Caco-2 (cell line): Measurements from ENCODE around the gene SYVN1. TPM values are rescaled to one million over a fixed set of nuclear protein-coding genes. Genes with fewer than 3 reads are reported as not detected.

Experiments
- BruUV-seq: library from RNA; stranded (reverse); fragments of 400-500 nt; replicated peaks from 2 replicates; lab custom pipeline; 2021; lab: Mats Ljungman, UMichigan
- CTCF ChIA-PET: fragments of 300-600 bp; sonication (Branson Sonifier 250); formaldehyde crosslinking; loops from one replicate; lab custom pipeline; 2022; ENCODE audit warnings: antibody characterized with exemption; lab: Charles Lee
- POLR2A ChIA-PET: fragments of 300-600 bp; sonication (Branson Sonifier 250); formaldehyde crosslinking; loops from one replicate; lab custom pipeline; 2022; ENCODE audit warnings: antibody characterized with exemption; lab: Charles Lee
- DNase-seq, 2 experiments: peaks; one replicate each; pipeline versions ENCODE4 v3.0.0 to v3.0.0-alpha.2; 2020 to 2022
- H3K27me3 ChIP-seq: replicated peaks from 2 replicates; pipeline ENCODE4 v1.6.0; 2011; ENCODE audit warnings: low read length; ENCODE audit not compliant: control insufficient read depth, insufficient read depth
- H3K36me3 ChIP-seq: 2 replicates; pipeline ENCODE4 v1.5.1; 2011; ENCODE audit warnings: low read length; ENCODE audit not compliant: control insufficient read depth, insufficient read depth
- H3K4me1 ChIP-seq: fragments of 250-450 bp; sonication (Bioruptor Pico); 2 replicates; pipeline ENCODE4 v1.5.1; 2020; ENCODE audit warnings: mild to moderate bottlenecking
- H3K4me3 ChIP-seq: 2 replicates; pipeline ENCODE4 v1.5.1; 2011; ENCODE audit warnings: low read depth, mild to moderate bottlenecking, control low read depth, low read length
- H3K9me3 ChIP-seq: fragments of 250-450 bp; sonication (Bioruptor Pico); 2 replicates; pipeline ENCODE4 v1.5.1; 2020; ENCODE audit warnings: mild to moderate bottlenecking, moderate library complexity
- H3K27ac Mint-ChIP-seq: one replicate; pipeline ENCODE4 v1.8.0; 2022; ENCODE audit warnings: mixed read lengths; ENCODE audit not compliant: unreplicated experiment
- H3K27me3 Mint-ChIP-seq: one replicate; pipeline ENCODE4 v1.8.0; 2022; ENCODE audit warnings: mixed read lengths; ENCODE audit not compliant: insufficient read depth, unreplicated experiment
- H3K36me3 Mint-ChIP-seq: one replicate; pipeline ENCODE4 v1.8.0; 2022; ENCODE audit warnings: mild to moderate bottlenecking, mixed read lengths; ENCODE audit not compliant: insufficient read depth, unreplicated experiment
- H3K4me1 Mint-ChIP-seq: one replicate; pipeline ENCODE4 v1.8.0; 2022; ENCODE audit warnings: low read depth, mixed read lengths; ENCODE audit not compliant: unreplicated experiment
- H3K4me3 Mint-ChIP-seq: one replicate; pipeline ENCODE4 v1.8.0; 2022; ENCODE audit warnings: mild to moderate bottlenecking, moderate library complexity, mixed read lengths; ENCODE audit not compliant: unreplicated experiment
- H3K9me3 Mint-ChIP-seq: one replicate; pipeline ENCODE4 v1.8.0; 2022; ENCODE audit warnings: mixed read lengths; ENCODE audit not compliant: unreplicated experiment
- CTCF ChIP-seq, 2 experiments: fragments of 200-600 bp in 1 of 2; IDR thresholded peaks; 1 replicate in 1 of 2; 2 replicates in 1 of 2; pipeline versions ENCODE4 v1.5.1 to v1.8.0; 2011 to 2022; ENCODE audit warnings: antibody characterized with exemption in 1 of 2, control low read depth in 1 of 2, inconsistent platforms in 1 of 2, low read depth in 1 of 2, low read length in 1 of 2, mild to moderate bottlenecking in 1 of 2, moderate library complexity in 1 of 2; ENCODE audit not compliant: insufficient read depth in 1 of 2, severe bottlenecking in 1 of 2, unreplicated experiment in 1 of 2
- intact Hi-C: fragments of 100-400 bp; cut with micrococcal nuclease; formaldehyde crosslinking; loops from one replicate; pipeline ENCODE4 v1.10.0; 2022; ENCODE audit not compliant: unreplicated experiment
- total RNA-seq: library from RNA; stranded (reverse); gene quantifications from 2 replicates; pipeline ENCODE4 v1.2.3, GENCODE V29; 2022

SYVN1 gene
- total RNA-seq, 1 experiment from 2014 or later = 50.9 TPM

- intact Hi-C loops = no loop called here
- Mint-ChIP-seq H3K9me3 (no peaks in the 10 kb centered on the region), H3K4me1 (peaks cover 8% of the 10 kb centered on the region), H3K4me3 (no peak overlapping the region), H3K27ac (no peak overlapping the region), H3K27me3 (no peaks in the 10 kb centered on the region), H3K36me3 (peaks cover 67% of the 10 kb centered on the region)
- ChIA-PET CTCF (no interaction called here), POLR2A (interaction anchor here (0.5 to 2.1 kb wide), 2 partner anchors 10 to 826 kb away, joined by 4 to 10 read pairs; partner anchors contain the start of genes ESRRA, FAU and MRPL49)
- no TSS peak for BruUV-seq
- Histone ChIP-seq H3K4me1 (0 out of 2 replicates have a peak, but pooled peaks cover 5% of the 10 kb centered on the region), H3K4me3 (no peak overlapping the region), H3K36me3 (peaks cover 7% of the 10 kb centered on the region), H3K27me3 (no peaks in the 10 kb centered on the region), H3K9me3 (no peaks in the 10 kb centered on the region)
- TF ChIP-seq CTCF (IDR thresholded peaks at IDR 0.05; ENCODE audit: insufficient read depth in 1 of 2, low read depth in 1 of 2, low read length in 1 of 2, severe bottlenecking in 1 of 2, unreplicated experiment in 1 of 2) = no peak
- DNase-seq = peak in 1 of 2 experiments; percentile 25
These were observed 2.5 kb downstream of the SYVN1 start for GRCh38 chr11:65131895-65132237.

DNA sequence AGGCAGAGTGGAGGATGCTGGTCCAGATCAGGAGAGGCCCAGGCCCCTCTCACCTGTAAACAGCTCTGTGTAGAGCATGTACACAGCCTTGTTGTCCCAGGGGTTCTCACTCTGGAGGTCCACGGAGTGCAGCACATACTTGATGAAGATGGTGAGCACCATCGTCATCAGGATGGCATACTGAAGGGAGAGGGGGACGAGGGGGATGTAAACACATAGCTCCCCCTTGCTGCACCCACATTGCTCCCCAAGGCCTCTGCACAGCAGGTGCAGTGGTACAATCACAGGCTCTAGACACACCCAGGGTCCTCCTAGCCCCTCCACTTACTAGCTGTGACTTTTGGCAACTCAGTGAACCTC is 2.9 kb downstream of the SYVN1 start:
- H3K9me3 Mint-ChIP-seq = no peaks in the 10 kb centered on the region
- no peak overlapping the region for H3K4me3 ChIP-seq
- H3K9me3 ChIP-seq = no peaks in the 10 kb centered on the region
- H3K27ac Mint-ChIP-seq = no peak overlapping the region
- intact Hi-C loops = no loop called here
- H3K36me3 ChIP-seq = peaks cover 7% of the 10 kb centered on the region
- H3K4me3 Mint-ChIP-seq = no peak overlapping the region
- TF ChIP-seq CTCF (IDR thresholded peaks at IDR 0.05; ENCODE audit: insufficient read depth in 1 of 2, low read depth in 1 of 2, low read length in 1 of 2, severe bottlenecking in 1 of 2, unreplicated experiment in 1 of 2) = no peak
- ChIA-PET CTCF (no interaction called here), POLR2A (interaction anchor here (2.1 kb wide), 1 partner anchor 9 kb away, joined by 10 read pairs; the partner anchor contains the start of genes FAU and MRPL49)
- peaks cover 72% of the 10 kb centered on the region for H3K36me3 Mint-ChIP-seq
- no peaks in the 10 kb centered on the region for H3K27me3 Mint-ChIP-seq
- 0 out of 2 replicates have a peak, but pooled peaks cover 5% of the 10 kb centered on the region for H3K4me1 ChIP-seq
- BruUV-seq = no TSS peak
- peaks cover 8% of the 10 kb centered on the region for H3K4me1 Mint-ChIP-seq
- no peaks in the 10 kb centered on the region for H3K27me3 ChIP-seq
- peak in 1 of 2 experiments; percentile 25 for DNase-seq

- CTCF ChIA-PET = interaction anchor here (0.5 kb wide), 1 partner anchor 158 kb away, joined by 3 read pairs; no protein-coding TSS in a partner anchor
These were observed 3.5 kb downstream of the SYVN1 start for GRCh38 chr11:65130631-65131416.

More at GRCh38 chr11:65130631-65131416, 3.5 kb downstream of the SYVN1 start:
- no peak overlapping the region for H3K4me3 ChIP-seq
- Mint-ChIP-seq H3K4me3 (no peak overlapping the region), H3K4me1 (peaks cover 2% of the 10 kb centered on the region), H3K36me3 (peaks cover 77% of the 10 kb centered on the region), H3K9me3 (no peaks in the 10 kb centered on the region), H3K27me3 (no peaks in the 10 kb centered on the region), H3K27ac (no peak overlapping the region)
- H3K27me3 ChIP-seq = no peaks in the 10 kb centered on the region
- BruUV-seq = no TSS peak
- POLR2A ChIA-PET = interaction anchor here (2.1 kb wide), 1 partner anchor 8 kb away, joined by 10 read pairs; the partner anchor contains the start of genes FAU and MRPL49
- peaks cover 7% of the 10 kb centered on the region for H3K36me3 ChIP-seq
- no peak for DNase-seq
- intact Hi-C loops = no loop called here
- H3K4me1 ChIP-seq = 0 out of 2 replicates have a peak, but pooled peaks cover 5% of the 10 kb centered on the region
- no peaks in the 10 kb centered on the region for H3K9me3 ChIP-seq
- no peak for TF ChIP-seq CTCF (IDR thresholded peaks at IDR 0.05; ENCODE audit: insufficient read depth in 1 of 2, low read depth in 1 of 2, low read length in 1 of 2, severe bottlenecking in 1 of 2, unreplicated experiment in 1 of 2)
